Liver (tissue), 3 donors: Measurements from ENCODE around the gene MIER1.

Experiments
- ATF3 ChIP-seq: IDR thresholded peaks from 2 replicates; pipeline ENCODE4 v1.6.1; 2016; ENCODE audit warnings: antibody characterized with exemption
- CTCF ChIP-seq: fragments of 150-350 bp; IDR thresholded peaks from 2 replicates; pipeline ENCODE4 v1.5.1; 2017; ENCODE audit warnings: improper control_type of control experiment, low read depth, low read length; ENCODE audit not compliant: missing input control
- HNF4A ChIP-seq, 2 donors: conservative IDR thresholded peaks; 2 replicates each; pipeline ENCODE4 v1.6.1; 2016; ENCODE audit warnings: antibody characterized with exemption in 2 of 2, mild to moderate bottlenecking in 2 of 2
- JUND ChIP-seq, 2 donors: IDR thresholded peaks; 2 replicates each; pipeline ENCODE4 v1.6.1; 2016; ENCODE audit warnings: antibody characterized with exemption in 2 of 2
- MAX ChIP-seq: IDR thresholded peaks from 2 replicates; pipeline ENCODE4 v1.6.1; 2016; ENCODE audit warnings: antibody characterized with exemption
- REST ChIP-seq: IDR thresholded peaks from 2 replicates; pipeline ENCODE4 v1.6.1; 2016; ENCODE audit warnings: antibody characterized with exemption, mild to moderate bottlenecking
- RXRA ChIP-seq, 2 donors: IDR thresholded peaks; 2 replicates each; pipeline ENCODE4 v1.6.1; 2017 to 2018; ENCODE audit warnings: antibody characterized with exemption in 2 of 2, mild to moderate bottlenecking in 1 of 2
- SP1 ChIP-seq: IDR thresholded peaks from 2 replicates; pipeline ENCODE4 v1.6.1; 2018; ENCODE audit warnings: antibody characterized with exemption, mild to moderate bottlenecking
- donor health status: healthy.
- donor health status: healthy.

- TF ChIP-seq CTCF (no peak), HNF4A (conservative IDR thresholded peaks at IDR 0.05) (no peak), MAX (no peak), JUND (IDR thresholded peaks at IDR 0.05) (no peak), REST (no peak), RXRA (IDR thresholded peaks at IDR 0.05) (no peak), SP1 (no peak), ATF3 (no peak)
Measured at GRCh38 chr1:66957938-66958337, 33.1 kb downstream of the MIER1 start.
